ENCODE data around the gene SLC8A3.

GRCh38 chr14:70036665-70037064, 152.1 kb downstream of the SLC8A3 start:
- TF ChIP-seq CTCF (IDR thresholded peaks at IDR 0.05) (no peak), POLR2A (IDR thresholded peaks at IDR 0.05) (no peak)

Measured in uterus (tissue), 2 donors.